DMS53 treated with DMSO at 0.1 percent for 48 hours (cell line): Measurements from ENCODE around the gene POLR3A.
"Not testable (repeated sequence)": the region's sequence is repeated elsewhere in the genome, so short reads cannot be mapped to it uniquely, and the experiment has no call there.

Experiments used
- DNase-seq: peaks from one replicate; lab custom pipeline; 2025; ENCODE audit not compliant: unreplicated experiment; lab: John Stamatoyannopoulos, UW

The POLR3A gene

DNA sequence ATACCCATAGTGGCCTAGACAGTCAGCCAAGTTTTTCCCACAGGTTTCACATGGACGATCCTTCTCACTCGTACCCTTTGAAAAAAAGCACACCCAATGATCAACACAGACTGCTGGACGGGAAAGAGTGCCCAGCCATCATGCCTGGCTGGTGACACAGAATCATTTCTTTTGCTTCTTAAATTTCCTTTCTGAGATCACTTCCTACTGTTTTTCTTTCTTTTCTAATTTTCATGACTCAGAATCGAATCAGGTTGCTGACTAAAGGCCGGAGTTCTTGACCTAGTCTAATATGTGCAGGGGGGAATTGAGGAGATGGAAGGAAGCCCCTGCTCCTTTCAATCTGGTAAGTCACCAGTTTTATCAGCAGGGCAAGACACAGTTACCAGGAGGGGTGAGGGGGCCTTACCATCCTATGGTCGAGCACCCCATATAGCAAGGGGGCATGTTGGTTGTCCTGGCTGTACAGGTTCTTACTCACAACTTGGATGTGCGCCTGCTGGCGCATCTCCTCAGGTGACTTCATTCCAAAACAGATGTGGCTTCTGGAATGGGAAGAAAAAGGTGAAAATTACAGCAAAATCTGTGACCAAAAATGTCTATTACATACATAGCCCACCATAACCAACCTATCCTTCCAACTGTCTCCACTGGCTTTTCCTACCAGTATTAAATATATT lies 3.5 kb downstream of the POLR3A start:
- DNase-seq: no peak

DNA sequence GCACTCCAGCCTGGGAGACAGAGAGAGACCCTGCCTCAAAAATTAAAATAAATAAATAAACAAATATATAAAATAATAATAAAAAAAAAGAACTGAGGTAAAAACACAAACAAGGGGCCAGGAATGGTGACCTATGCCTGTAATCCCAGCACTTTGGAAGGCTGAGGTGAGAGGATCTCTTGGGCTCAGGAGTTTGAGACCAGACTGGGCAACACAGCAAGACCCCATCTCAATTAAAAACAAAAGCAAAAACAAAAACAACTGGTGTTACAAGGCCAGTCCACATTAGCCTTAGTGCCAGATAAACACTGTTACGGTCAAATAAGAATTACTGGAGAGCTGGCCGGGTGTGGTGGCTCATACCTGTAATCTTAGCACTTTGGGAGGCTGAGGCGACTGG lies 5.6 kb downstream of the POLR3A start:
- no peak for DNase-seq

DNA sequence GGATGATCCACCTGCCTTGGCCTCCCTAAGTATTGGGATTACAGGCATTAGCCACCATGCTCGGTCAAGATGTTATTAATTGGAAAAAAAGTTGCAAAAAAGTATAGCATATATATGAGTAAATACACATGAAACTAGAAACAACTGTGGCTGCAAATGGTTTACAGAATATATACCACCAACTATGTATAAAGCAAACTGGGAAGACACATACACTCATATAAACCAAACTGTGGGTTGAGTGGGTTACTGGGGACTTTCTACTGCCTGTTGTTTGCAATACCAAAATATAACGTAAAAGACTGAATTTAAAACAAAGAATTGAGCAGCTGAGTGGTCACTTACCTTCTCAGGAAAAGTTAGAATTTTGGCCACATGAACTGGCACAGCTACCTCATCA lies 8.1 kb downstream of the POLR3A start:
- no peak for DNase-seq

DNA sequence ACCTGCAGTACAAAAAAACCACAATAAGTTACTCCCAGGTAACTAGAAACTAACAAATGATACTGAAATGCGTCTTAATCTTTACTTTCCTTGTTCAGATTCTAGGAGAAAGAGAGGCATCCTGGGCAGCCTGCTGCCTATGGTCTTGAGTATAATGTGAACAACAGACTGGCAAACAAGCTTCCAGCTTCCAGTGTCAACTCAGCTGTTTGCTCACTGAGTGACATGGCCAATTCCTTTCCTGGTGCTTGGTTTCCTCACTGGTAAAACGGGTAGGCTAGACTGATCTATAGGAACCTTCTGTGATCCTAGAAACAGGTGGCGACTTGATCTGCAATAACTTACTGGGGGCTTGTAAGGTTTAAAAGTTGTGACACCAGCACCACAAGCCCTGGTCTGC lies 10.1 kb downstream of the POLR3A start:
- DNase-seq: no peak

DNA sequence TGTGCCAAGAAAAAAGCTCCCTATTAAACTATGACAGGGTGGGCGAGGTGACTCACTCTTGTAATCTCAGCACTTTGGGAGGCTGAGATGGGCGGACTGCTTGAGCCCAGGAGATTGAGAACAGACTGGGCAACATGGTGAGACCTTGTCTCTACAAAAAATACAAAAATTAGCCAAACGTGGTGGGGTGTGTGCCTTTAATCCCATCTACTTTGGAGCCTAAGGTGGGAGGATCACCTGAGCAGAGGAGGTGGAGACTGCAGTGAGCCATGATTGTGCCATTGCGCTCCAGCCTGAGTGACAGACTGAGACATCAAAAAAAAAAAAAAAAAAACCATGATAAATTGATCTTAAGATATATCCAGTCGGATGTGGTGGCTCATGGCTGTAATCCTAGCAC lies 11.5 kb downstream of the POLR3A start:
- DNase-seq: no peak

DNA sequence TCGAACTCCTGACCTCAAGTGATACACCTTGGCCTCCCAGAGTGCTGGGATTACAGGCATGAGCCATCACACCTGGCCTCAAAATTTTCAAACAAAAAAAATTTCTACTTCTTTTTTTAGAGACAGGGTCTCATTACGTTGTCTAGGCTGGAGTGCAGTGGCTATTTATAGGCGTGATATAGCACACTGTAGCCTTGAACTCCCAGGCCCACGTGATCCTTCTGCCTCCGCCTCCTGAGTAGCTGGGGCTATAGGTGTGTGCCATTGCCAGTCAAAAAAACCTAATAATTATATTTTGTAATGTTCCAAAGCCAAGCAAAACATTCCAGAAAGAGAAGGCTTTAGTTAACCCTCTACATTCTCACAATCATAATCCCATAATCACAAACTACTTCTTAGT lies 13.8 kb downstream of the POLR3A start:
- DNase-seq: no peak

DNA sequence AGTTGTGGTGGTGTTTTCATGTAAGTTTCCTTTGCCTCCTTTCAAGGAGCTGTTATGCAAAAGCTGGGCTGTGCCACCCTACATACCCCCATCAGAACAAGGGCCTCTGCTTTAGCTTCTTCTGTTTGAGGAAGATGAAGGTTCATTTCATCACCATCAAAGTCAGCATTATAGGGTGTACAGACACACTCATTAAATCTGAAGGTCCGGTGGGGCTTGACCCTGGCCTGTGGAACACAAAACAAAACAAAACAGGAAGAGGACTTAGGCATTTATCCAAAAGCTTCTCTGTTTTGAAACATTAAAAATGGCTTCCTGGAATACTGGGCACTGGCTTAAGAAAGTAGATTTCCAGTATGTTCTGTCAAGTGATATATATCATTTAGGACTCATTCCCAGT lies 15.8 kb downstream of the POLR3A start:
- DNase-seq: no peak

DNA sequence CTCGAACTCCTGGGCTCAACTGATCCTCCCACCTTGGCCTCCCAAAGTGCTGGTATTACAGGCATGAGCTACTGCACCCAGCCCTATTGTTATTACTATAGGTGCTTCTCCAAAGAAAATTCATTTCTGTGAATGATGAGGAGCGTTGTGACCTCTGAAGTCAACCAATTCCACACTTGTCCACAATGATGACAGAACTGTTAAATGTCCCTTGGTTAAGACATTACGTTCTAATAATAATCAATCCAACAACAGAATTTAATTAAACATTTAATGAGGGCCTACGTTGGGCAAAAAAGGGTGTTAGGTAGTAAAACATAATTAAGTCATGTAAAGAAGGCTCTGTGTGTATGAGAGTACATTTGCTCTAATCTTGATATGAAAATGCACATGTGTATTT lies 18.2 kb downstream of the POLR3A start:
- DNase-seq: no peak

DNA sequence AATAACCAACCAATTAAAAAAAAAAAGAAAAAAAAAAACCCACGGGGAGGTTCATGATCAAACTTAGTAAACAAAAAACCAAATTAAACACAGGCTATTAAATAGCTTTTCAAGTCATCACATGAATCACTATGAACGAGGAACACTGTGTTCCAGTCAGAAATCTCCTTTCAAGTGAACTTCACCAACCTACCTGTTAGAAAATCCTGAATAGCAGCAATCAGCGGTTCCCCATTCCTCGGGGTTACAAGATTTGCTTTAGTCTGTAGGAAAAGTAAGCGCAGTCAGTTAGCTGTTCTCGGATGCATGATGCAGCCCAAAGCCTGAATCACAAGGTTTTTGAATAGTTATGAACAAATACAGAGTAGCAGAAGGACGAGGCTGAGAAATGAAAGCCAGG lies 19.0 kb downstream of the POLR3A start:
- DNase-seq: no peak

DNA sequence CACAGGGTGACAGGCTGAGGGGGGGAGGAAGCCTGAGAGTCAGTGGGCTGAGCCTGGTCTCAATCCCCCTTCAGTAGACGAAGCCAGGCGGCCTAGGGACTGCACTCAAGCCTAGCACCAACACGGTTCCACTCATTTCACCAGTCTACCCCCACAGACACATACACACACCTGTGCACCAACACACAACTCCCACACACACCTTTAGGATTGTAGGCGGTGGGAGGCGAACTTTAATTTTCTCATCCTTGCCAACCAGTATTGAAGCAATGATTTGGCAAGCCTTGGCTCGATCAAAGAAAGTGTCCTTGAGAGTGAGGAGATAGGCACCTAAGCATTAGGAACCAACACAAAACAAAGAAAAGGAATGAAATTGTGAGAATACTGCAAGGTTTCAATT lies 19.7 kb downstream of the POLR3A start:
- no peak for DNase-seq

DNA sequence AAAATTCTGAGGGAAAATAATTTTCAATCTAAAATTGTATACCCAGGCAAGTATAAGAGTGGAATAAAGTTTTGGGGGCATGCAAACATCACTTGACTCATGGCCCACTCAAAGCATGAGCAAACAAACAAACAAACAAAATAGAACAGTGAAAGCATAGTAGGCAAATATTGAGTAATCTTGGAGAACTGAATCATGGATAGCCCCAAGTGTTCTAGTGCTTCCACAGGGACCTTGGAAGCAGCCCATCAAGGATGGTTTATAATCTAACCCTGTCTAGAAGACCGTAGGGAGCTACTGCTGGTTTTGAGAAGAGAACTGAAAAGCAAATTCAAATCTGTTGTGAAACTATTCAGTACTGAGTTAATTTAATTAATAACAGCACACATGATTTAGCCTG lies 22.1 kb downstream of the POLR3A start:
- no peak for DNase-seq

DNA sequence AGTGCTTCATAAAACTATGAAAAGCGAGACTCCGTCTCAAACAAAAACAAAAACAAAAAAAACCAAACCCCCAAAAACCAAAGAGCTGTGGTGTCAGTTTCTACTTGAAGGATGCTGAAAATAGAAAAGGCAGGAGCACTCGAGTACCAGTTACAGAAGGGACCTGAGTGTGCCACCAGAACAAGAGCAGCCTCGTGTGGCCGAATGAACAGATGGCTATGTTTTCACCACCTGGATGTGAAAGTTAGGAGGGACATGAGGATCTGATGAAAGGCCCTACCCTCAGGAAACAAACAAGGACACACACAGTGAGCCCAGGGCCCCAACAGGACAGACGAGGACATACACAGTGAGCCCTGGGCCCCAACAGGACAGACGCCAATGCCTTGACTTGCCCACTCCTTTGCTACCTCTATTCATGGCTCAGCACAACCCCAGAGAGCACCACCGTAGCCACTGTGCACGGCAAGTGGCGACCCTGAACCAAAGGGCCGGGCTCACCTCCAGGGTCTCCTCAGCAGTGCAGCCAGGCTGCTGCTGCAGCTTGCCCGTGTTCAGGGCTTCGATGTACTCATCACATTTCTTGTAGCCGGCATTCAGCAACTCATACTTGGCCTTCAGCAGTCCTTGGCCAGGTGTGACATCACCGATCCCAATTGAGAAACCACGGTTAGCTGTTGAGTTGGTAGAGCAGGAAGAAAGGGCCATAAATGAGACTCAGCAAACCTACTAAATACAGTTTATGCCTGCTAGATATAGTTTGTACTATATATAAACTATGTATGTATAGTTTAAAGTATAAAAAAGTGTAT lies 24.9 kb downstream of the POLR3A start:
- no peak for DNase-seq

DNA sequence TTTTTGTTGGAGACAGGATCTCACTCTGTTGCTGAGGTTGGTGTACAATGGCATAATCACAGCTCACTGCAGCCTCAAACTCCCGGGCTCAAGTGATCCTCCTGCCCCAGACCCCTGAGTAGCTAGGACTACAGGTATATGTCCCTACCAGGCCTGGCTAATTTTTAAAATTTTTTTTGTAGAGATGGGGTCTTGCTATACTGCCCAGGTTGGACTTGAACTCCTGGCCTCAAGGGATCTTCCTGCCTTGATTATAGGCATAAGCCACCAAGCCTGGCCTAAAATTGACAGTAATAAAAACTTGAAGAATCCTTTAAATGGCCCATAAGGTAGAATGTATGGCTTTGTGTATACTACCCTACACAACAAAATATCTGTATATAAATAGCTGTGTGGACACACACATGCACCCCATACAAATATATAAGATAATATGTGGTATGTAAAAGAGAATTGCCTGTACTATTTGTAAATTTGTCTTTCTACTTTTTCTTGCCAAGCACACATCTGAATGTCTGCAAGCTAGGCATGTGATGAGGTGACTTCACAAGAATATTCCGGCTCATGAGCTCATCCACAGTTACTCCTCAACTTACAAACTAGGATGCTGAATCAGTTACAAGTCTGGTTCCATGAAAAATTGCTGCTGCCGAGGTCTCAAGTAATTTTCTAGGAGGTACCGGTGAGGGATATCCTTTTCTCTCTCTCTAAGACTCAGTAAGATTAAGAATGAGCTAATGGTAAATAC lies 26.6 kb downstream of the POLR3A start:
- no peak for DNase-seq

DNA sequence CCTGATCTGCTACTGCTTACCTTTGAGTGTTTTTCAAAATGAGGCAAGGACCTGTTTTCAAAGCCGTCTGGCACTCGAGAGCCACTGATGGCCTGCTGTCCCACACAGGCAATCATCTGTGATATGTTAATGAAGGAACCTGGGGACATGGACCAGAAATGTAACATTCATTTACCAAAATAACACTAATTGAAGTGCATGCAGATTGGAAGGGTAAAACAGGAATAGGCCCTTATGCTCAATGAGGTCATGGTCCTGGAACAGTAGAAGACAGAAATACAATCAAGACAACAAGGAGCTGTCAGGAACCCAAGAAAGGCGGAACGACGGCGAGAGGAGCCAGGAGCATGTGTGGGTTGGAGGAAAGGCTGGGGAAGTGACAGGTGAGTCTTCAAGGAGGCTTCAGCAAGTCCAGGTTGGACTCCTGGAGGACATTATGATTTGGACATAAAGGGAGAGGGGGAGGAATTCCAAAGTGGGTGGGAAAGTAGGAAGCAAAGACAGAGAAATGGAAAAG lies 28.3 kb downstream of the POLR3A start:
- no peak for DNase-seq

DNA sequence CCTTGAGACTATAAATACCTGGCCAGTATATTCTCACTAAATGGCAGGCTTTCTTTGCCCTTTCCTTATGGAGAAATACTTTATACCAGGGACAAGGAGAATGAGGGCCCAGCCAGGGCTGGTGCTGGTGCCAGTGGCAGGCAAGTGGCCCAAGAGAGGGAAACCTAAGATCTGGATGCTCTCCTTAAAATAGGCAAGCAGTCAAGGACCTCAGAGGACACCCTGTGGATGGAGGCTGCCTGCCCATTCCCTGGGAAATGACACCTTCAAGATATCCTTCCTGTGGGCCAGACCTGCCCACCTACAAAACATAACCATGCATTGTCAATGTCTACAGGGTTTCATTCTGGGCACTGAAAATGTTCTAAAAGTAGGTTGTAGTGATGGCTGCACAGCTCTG lies 29.1 kb downstream of the POLR3A start:
- no peak for DNase-seq

DNA sequence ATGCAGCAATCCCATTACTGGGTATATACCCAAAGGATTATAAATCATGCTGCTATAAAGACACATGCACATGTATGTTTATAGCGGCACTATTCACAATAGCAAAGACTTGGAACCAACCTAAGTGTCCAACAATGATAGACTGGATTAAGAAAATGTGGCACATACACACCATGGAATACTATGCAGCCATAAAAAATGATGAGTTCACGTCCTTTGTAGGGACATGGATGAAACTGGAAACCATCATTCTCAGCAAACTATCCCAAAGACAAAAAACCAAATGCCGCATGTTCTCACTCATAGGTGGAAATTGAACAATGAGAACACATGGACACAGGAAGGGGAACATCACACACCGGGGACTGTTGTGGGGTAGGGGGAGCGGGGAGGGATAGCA lies 30.5 kb downstream of the POLR3A start:
- DNase-seq: not testable (repeated sequence)

DNA sequence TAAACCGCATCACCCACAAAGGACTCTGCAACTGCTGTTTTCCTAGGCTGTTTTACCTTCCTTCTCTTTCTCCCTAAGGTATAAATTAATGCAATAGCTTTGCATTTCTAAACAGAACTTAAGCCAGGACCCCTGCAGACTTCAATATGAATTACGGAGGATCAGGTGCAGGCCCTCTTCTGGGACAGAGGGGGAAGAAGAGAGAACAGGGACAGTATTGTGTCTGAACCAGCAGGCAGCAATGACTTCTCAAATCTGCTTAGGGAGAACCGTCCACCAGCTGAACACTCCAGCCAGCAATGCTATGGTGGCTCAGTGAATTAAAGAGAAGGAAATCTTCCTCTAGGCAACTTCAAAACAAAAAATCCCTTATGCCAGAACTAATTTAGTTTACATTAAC lies 35.7 kb downstream of the POLR3A start:
- DNase-seq: no peak

DNA sequence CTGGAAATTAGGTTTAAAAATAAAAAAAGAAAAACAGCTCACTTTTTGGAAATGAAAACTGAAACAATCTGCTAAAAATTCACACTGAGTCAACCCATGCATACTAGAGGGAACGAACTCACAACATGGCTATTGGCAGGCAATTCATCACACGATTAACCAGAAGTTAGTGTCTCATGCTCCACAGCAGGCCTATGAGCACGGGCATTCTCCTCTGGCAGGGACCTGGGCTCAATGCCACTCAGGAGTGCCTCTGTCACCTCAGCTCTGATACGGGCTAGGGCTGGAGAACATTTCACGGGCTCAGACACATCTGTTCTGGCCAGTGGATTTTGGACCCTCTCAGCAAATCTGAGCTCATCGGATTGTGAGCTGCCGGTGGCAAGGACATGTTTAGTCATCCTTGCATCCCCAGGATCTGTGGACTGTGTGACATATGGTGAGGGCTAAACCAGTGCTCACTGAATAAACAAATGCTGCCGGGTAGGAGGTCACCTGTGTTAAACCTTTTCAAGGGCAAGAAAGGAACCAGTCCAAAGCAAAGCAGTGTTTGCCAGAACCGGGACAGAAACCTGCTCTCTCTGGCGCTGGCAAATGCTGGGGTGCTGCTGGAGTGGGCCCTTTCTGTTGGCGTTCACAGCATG lies 40.1 kb downstream of the POLR3A start:
- DNase-seq: peak; percentile 2

DNA sequence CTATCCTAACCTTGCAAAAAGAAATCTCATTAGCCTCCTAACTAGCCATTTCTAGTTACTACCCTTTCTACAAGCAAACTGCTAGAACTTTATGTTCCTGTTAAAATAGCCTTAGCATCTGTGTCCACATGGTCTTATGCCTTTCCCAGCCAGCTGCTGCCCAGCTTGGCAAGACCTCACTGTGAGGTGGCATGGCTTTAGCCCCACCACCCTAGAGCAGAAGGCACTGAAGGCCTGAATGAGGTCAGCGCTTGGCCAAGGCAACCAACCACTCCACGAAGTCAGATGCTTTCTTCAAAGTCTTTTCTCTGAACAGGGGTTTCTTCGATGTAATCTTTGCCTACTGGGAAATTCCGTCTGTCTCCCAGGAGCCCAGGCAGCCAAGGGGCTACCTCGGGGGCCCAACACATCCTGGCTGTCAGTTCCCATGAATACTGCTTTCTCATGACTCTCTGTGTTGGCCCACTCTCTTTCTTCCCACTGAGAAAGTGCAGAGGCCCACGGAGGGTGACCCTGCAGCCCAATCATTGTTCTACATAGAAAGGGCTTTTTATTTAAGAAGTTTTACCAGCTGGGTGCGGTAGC lies 41.6 kb downstream of the POLR3A start:
- no peak for DNase-seq

DNA sequence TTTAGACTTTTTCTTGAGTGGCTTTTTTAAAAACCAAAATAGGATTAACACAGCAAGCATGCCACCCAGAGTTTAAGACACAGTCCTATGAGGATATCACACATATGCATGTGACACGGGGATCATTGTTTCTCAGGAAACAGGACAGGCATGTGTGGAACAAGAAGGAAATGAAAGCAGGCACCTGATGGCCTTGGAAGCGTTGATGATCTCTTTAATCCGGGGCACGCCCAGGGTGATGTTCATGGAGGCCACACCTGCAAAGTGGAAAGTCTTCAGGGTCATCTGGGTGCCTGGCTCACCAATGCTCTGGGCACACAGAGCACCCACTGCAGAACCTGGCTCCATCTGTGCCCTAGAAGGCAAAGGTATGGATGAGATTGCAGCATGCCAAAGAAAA lies 44.3 kb downstream of the POLR3A start:
- DNase-seq: no peak
